GM12801 (cell line): ENCODE data around the gene MECP2.

Experiments
- TF ChIP-seq, protein P1 (sequence below): IDR thresholded peaks from one replicate; pipeline ENCODE4 v1.5.1; 2011; ENCODE audit warnings: control low read depth; ENCODE audit not compliant: insufficient read length; ENCODE audit errors: extremely low read depth

The MECP2 gene

GRCh38 chrX:154019633-154020528, 77.6 kb downstream of the MECP2 start, which contains the start of gene IRAK1:
Gene IRAK1, minus strand, starts transcription at chrX:154019902. Its CDS starts 90 bp downstream, at chrX:154019812.
- TF ChIP-seq, protein P1, sequence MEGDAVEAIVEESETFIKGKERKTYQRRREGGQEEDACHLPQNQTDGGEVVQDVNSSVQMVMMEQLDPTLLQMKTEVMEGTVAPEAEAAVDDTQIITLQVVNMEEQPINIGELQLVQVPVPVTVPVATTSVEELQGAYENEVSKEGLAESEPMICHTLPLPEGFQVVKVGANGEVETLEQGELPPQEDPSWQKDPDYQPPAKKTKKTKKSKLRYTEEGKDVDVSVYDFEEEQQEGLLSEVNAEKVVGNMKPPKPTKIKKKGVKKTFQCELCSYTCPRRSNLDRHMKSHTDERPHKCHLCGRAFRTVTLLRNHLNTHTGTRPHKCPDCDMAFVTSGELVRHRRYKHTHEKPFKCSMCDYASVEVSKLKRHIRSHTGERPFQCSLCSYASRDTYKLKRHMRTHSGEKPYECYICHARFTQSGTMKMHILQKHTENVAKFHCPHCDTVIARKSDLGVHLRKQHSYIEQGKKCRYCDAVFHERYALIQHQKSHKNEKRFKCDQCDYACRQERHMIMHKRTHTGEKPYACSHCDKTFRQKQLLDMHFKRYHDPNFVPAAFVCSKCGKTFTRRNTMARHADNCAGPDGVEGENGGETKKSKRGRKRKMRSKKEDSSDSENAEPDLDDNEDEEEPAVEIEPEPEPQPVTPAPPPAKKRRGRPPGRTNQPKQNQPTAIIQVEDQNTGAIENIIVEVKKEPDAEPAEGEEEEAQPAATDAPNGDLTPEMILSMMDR: no peak

DNA sequence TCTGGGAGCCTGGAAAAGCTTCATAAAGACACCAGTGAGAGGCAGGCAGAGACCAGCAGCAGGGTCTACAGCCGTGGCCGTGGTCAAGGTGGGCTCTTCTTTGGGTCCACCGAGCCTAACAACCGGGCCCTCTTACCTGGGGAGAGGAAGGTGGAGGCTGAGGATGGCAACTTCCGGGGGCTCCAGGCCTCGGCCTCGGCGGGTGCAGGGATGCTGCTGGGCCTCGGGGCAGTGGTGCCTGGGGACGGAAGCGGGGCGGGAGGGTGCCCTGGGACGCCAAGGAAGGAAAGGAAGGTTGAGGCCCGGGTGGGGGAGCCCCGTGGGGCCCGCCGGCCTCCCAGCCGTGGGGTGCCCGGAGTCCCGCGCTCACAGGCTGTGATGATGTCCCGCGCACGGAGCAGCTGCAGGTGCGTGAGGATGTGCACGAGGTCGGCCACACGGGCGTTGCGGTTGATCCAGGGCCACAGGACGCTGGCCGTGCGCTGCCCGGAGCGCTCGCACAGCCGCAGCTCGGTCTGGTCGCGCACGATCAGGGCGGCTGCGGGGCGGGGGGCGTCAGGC, 78.4 kb downstream of the MECP2 start:
- TF ChIP-seq, protein P1: no peak

- TF ChIP-seq, protein P1: no peak
Observed at GRCh38 chrX:154018518-154019060, 78.9 kb downstream of the MECP2 start.

- TF ChIP-seq, protein P1: no peak
Observed at GRCh38 chrX:154017766-154018517, 79.6 kb downstream of the MECP2 start.

GRCh38 chrX:154016366-154017076, 81.0 kb downstream of the MECP2 start:
- TF ChIP-seq, protein P1: no peak

DNA sequence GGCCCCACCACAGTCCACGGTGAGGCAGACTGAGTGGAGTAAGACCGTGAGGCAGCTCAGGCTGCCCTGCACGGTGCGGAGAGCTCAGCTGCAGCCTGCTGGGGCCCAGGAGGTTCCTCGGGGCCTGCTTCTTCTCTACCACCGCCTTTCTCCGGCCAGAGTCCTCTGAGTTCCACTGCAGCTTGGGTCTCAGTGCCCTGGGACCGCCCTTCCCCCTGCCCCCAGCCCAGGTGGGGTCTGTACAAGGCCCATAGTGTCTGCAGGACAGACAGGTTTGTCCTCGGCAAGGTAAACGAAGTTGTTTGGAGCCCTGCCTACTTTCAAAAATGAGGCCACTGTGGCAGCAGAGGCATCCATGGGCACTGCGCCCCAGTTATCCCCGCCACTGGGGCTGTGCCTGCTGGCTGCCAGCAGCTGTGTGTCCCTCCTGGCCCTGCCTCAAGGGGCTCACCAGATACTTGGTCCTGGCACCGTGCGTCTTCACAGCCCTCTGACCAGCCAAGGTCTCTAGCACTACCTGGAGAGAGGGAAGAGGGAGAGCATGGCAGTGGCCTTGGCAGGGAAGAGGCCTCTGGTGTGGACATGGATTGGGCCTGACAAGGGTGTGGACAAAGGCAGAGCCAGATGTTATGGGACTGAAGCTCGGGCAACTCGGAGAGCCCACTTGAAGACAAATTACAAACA, 81.8 kb downstream of the MECP2 start:
- TF ChIP-seq, protein P1: no peak
